Adipocyte (in vitro differentiated cells): Measurements from ENCODE around the gene DNTTIP2.

Experiments used
- DNase-seq: peaks from one replicate; pipeline ENCODE4 v3.0.0-alpha.2; 2015; ENCODE audit warnings: low read depth
- H3K27me3 ChIP-seq: replicated peaks from 2 replicates; pipeline ENCODE4 v1.7.0; 2013; ENCODE audit warnings: mild to moderate bottlenecking, low read length, moderate library complexity; ENCODE audit not compliant: control insufficient read depth, insufficient read depth
- H3K36me3 ChIP-seq: 2 replicates; pipeline ENCODE4 v1.7.0; 2013; ENCODE audit warnings: low read length, mild to moderate bottlenecking, moderate library complexity; ENCODE audit not compliant: control insufficient read depth, insufficient read depth, severe bottlenecking
- H3K4me1 ChIP-seq: 2 replicates; pipeline ENCODE4 v1.7.0; 2013; ENCODE audit warnings: mild to moderate bottlenecking, low read length, moderate library complexity; ENCODE audit not compliant: control insufficient read depth, insufficient read depth
- H3K4me3 ChIP-seq: 2 replicates; pipeline ENCODE4 v1.7.0; 2013; ENCODE audit warnings: mild to moderate bottlenecking, low read length, moderate library complexity
- H3K9ac ChIP-seq: 2 replicates; pipeline ENCODE4 v1.7.0; 2013; ENCODE audit warnings: mild to moderate bottlenecking, low read length, moderate library complexity
- H3K9me3 ChIP-seq: 2 replicates; pipeline ENCODE4 v1.7.0; 2013; ENCODE audit warnings: mild to moderate bottlenecking, low read length, moderate library complexity; ENCODE audit not compliant: control insufficient read depth

DNTTIP2 gene

DNA sequence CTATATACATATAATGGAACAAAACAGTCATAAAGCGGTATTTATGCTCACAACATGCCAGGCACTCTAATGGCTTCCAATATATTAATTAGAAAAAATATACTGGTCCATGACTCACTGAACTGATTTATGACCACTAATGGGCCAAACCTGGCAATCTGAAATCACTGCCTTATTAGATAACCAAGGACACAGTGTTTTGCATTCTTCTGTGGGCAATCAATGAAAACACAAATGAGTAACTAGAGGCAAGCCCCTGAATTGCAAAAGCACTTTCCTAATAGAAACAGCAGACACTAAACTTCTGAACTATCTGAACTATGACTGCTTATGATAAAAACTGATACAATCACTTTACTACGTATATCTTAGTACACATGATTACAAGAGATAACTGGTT is 26.7 kb upstream of the DNTTIP2 start:
- Histone ChIP-seq H3K9me3 (no peaks in the 10 kb centered on the region), H3K4me1 (peaks cover 47% of the 10 kb centered on the region), H3K27me3 (no peaks in the 10 kb centered on the region), H3K9ac (no peak overlapping the region), H3K4me3 (peak overlapping the region; percentile 94), H3K36me3 (peaks cover 15% of the 10 kb centered on the region)
- peak; percentile 37 for DNase-seq

DNA sequence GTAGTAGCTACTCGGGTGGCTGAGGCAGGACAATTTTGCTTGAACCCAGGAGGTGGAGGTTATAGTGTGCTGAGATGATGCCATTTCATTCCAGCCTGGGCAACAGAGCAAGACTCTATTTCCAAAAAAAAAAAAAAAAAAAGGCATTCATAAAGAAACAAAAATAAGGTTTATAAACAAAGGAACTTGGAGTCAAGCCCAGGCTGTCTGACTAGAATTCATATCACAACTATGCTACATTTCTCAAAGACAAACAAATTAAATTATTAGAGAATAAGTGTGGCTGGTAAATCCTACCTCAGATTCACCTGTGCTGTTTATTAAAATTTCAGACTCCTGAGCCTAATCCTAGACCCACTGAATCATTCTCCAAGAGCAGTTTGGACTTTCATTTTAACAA is 26.0 kb upstream of the DNTTIP2 start:
- Histone ChIP-seq H3K4me1 (peaks cover 47% of the 10 kb centered on the region), H3K27me3 (no peaks in the 10 kb centered on the region), H3K4me3 (peak overlapping the region; percentile 29), H3K9me3 (no peaks in the 10 kb centered on the region), H3K36me3 (peaks cover 22% of the 10 kb centered on the region), H3K9ac (no peak overlapping the region)
- DNase-seq, result peak; percentile 58

DNA sequence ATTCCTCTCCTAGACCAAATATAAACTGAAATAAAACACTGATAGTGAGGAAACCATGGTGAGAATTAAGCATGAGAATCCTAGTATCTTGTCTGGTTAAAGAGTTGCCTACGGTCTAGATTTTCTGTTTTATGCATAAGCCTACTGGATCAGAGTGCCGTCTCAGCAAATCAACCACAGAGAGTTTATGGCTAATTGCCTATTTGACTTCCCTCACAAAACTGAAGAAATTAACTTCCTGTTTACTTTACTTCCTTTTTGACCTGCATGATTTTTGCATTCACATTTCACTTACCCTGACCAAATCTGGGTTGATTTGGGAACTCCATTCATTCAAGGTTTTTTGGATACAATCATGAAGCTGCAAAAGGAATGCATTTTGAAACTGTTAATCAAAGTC is 25.2 kb upstream of the DNTTIP2 start:
- peaks cover 31% of the 10 kb centered on the region for H3K36me3 ChIP-seq
- H3K27me3 ChIP-seq, result no peaks in the 10 kb centered on the region
- no peak overlapping the region for H3K9ac ChIP-seq
- H3K4me3 ChIP-seq, result peak overlapping the region; percentile 1
- DNase-seq, result no peak
- no peaks in the 10 kb centered on the region for H3K9me3 ChIP-seq
- peaks cover 47% of the 10 kb centered on the region for H3K4me1 ChIP-seq

DNA sequence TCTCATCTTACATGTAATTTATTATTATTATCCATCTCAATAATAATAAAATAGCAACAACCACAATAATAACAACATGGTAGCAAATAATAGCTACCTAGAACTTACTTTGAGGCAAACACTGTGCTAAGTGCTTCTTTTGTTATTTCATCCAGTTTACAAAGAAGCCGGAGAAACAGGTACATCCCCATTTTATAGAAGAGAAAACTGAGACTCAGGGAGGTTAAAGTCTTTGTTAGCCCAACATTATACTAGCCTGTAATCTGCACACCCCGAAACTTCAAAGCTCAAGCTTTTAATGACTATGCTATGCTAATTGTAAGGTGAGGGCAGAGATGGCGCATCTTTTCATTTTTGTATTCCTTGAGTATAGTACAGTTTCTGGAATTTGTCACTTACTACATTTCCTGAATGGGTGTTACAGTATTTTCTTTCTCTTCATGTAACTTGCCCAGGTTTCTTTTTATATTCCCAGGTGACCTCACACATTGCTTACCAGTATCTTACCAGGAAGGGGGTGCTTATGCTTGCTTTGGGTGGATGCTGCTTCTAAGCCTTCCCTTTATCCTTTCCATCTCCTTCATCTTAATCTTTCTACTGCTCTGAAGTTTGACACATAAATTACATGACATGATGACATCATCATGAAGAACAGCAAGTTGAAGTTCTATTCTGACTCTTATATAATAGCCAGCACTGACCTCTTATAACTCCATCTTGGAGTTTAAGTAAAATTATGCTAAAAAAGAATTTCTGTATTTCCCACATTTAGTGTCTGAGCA is 21.9 kb upstream of the DNTTIP2 start:
- Histone ChIP-seq H3K9me3 (no peaks in the 10 kb centered on the region), H3K36me3 (peaks cover 63% of the 10 kb centered on the region), H3K4me1 (peaks cover 24% of the 10 kb centered on the region), H3K27me3 (no peaks in the 10 kb centered on the region), H3K4me3 (no peak overlapping the region), H3K9ac (no peak overlapping the region)
- DNase-seq, result no peak

DNA sequence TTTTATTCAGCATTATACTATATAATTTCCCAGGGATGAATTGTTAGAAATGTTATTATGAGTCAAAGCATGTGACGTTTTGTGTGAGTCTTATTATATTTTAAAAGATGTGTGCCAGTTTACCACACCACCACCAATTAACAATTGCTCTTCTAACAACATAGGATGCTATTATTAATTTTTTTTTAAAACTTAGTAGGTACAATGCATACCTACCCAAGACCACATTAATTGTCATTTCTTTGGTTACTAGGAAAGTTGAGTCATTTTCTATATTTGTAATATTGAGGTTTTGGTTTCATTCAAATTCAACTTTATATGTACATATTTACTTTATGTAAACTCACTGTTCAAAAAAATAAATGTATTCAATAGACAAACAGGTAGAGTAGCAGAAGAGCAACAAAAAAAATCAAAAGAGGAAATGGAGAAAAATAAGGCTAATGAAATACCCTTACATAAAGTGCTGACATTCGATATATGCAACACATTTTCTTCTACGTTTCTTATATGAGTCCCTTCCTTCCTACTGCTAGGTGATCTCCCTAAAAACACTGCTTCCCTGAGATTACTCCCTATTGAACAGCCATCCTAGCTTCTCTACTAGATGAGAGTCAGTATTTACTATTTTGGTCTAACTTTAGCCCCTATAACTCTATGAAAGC is 20.7 kb upstream of the DNTTIP2 start:
- Histone ChIP-seq H3K4me1 (peaks cover 11% of the 10 kb centered on the region), H3K9me3 (no peaks in the 10 kb centered on the region), H3K9ac (no peak overlapping the region), H3K4me3 (no peak overlapping the region), H3K36me3 (peaks cover 73% of the 10 kb centered on the region), H3K27me3 (no peaks in the 10 kb centered on the region)
- no peak for DNase-seq

DNA sequence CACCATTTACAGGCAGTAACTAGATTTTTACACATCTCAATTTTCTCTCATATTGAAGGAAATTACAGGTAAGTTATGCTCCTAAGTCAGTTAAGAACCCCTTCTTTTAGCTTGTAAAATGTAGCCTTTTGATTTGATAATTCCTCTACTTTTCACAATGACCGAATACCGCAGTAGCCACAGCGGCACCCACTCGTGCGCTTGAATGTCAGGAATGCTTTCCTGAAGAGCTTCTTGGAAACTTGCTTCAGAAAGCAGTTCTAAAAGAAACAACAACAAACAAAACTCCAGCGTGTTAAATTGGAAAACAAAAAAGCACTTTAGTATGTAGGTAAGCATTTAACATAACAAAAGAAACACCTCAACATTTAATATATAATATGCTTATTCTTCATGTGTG is 9.9 kb upstream of the DNTTIP2 start:
- H3K4me3 ChIP-seq, result no peak overlapping the region
- peaks cover 80% of the 10 kb centered on the region for H3K36me3 ChIP-seq
- no peaks in the 10 kb centered on the region for H3K9me3 ChIP-seq
- H3K27me3 ChIP-seq, result no peaks in the 10 kb centered on the region
- no peaks in the 10 kb centered on the region for H3K4me1 ChIP-seq
- DNase-seq, result no peak
- H3K9ac ChIP-seq, result no peak overlapping the region

DNA sequence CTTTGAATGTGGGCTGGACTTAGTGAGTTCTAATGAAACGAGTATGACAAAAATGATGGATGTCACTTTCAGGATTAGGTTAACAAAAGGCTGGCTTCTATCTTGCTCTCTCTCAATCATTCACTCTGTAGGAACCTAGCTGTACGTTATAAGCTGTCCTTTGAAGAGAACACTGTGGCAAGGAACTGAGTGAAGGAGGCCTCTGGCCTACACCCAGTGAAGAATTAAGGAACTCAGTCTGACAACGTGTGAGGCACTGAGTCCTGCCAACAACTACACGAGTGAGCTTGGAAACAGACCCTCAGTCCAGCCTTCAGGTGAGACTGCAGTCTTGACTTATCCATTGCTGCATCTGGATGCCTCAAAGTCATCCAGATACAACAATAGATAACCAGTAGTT is 3.3 kb upstream of the DNTTIP2 start:
- no peak overlapping the region for H3K4me3 ChIP-seq
- no peak overlapping the region for H3K9ac ChIP-seq

DNA sequence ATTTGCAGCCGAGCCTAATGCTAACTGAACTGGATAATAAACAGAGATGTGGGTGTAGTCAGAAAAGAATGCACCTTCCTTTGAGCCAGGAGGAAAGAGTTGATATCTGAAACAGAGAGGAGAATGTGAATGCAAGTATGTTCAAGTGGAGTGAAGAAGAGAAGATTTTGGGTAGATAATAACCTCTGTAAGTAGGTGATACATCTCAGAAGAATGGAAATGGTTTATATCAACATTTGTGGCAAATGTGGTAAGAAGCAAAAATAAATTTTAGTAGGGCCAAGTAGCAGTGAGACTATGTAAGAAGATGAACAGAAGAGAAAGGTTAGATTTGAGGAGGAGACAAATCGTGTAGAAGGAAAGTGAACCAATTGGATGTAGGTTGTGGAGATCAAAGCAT is 1.7 kb upstream of the DNTTIP2 start:
- DNase-seq, result no peak
- Histone ChIP-seq H3K36me3 (peaks cover 36% of the 10 kb centered on the region), H3K4me1 (peaks cover 22% of the 10 kb centered on the region), H3K27me3 (no peaks in the 10 kb centered on the region), H3K4me3 (no peak overlapping the region), H3K9ac (no peak overlapping the region), H3K9me3 (no peaks in the 10 kb centered on the region)

More for the DNA sequence above, 3.3 kb upstream of the DNTTIP2 start:
- no peaks in the 10 kb centered on the region for H3K9me3 ChIP-seq
- no peak for DNase-seq
- H3K4me1 ChIP-seq, result peaks cover 15% of the 10 kb centered on the region
- no peaks in the 10 kb centered on the region for H3K27me3 ChIP-seq
- H3K36me3 ChIP-seq, result peaks cover 34% of the 10 kb centered on the region

DNA sequence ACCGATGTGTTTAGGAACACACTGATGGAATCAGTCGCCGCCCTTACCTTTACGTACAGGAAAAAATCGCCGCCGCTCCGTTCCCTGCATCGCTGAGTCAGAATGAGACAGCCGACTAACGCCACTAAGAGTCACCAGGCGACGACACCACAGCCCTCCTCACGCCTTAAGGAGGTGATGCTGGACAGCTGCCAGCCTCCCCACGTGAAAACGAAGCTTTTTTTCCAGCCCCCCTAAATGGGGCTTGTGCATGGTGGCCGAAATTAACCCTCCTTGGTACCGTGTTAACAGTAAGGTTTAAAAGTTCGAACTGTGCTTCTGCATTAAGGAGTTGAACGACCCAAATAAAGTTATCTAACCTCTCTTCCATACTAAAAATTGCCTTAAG is 511 bp downstream of the DNTTIP2 start:
- peak; percentile 69 for DNase-seq
- Histone ChIP-seq H3K9ac (peak overlapping the region; percentile 91), H3K4me3 (peak overlapping the region; percentile 100), H3K9me3 (no peaks in the 10 kb centered on the region), H3K36me3 (peaks cover 49% of the 10 kb centered on the region), H3K4me1 (peaks cover 22% of the 10 kb centered on the region), H3K27me3 (no peaks in the 10 kb centered on the region)

DNA sequence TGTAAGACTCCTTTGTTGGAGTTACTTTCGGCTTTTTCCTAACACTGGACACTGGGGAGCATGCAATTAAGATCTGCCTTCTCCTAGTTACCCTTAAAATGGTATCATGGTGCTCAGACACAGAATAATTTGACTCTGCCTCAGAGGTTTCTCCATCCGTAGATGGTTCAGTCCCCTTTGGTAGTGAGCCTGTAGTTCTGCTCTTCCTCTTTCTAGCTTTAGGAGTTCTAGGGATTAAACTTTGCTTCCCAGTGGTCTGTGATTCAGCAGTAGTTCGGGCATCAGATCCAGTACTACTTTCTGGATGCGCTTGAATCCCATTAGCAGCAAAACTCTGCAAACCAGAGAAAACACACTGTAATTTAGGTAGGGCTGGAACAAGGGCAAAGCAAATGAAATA is 1.5 kb downstream of the DNTTIP2 start:
- H3K9ac ChIP-seq, result peak overlapping the region; percentile 91
- DNase-seq, result no peak
- H3K36me3 ChIP-seq, result peaks cover 51% of the 10 kb centered on the region
- no peaks in the 10 kb centered on the region for H3K27me3 ChIP-seq
- H3K4me1 ChIP-seq, result peaks cover 22% of the 10 kb centered on the region
- peak overlapping the region; percentile 100 for H3K4me3 ChIP-seq
- H3K9me3 ChIP-seq, result no peaks in the 10 kb centered on the region

DNA sequence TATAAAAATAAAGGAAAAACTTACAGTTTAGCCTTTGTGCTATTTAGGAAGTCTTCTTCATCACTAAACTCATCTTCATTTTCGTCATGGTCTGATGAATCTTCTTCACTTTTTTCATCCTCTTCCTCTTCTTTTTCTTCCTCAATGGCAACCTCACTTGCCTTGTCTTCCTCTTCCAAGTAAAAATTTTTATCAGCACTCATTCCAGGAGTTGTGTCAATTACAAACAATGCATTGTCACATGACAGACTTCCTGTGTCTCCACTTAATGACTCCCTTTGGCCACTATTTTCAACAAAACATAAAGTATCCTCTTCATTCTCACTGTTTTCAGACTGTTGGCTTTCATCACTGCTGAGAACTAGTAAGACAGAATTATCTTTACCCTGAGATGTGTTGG is 2.8 kb downstream of the DNTTIP2 start:
- Histone ChIP-seq H3K27me3 (no peaks in the 10 kb centered on the region), H3K9ac (no peak overlapping the region), H3K36me3 (peaks cover 61% of the 10 kb centered on the region), H3K4me1 (peaks cover 22% of the 10 kb centered on the region), H3K4me3 (peak overlapping the region; percentile 9), H3K9me3 (no peaks in the 10 kb centered on the region)
- DNase-seq, result no peak
